ENCODE results near the gene UQCC5. TPM values are rescaled to one million over a fixed set of nuclear protein-coding genes. Genes with fewer than 3 reads are reported as not detected.

The UQCC5 gene
- total RNA-seq, 1 donor from 2014 or later, result not detected

DNA sequence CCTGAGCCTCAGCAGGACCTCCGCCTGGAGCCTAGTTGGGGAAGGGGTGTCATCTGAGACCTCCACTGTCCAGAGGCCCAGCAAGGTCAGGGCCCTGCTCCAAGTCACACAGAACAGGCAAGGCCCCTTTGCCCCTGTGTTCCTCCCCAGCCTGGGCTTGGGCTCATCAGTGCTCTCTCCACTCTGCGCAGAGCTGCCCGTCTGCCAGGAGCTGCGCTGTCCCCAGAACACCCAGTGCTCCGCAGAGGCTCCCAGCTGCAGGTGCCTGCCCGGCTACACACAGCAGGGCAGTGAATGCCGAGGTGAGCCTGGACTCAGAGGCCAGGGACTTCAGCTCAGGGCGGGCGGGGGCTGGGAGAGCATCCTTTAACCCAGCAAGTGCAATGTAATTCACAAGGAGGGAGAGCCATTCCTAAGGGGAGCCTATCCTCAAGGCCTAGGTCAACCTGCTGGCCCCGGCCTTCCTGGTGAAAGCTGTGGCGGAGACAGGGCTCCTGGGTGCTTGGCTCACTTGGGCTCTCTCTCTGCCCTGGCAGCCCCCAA lies 33.5 kb upstream of the UQCC5 start:
- DNase-seq (ENCODE audit: low spot score in 2 of 2), result no peak

DNA sequence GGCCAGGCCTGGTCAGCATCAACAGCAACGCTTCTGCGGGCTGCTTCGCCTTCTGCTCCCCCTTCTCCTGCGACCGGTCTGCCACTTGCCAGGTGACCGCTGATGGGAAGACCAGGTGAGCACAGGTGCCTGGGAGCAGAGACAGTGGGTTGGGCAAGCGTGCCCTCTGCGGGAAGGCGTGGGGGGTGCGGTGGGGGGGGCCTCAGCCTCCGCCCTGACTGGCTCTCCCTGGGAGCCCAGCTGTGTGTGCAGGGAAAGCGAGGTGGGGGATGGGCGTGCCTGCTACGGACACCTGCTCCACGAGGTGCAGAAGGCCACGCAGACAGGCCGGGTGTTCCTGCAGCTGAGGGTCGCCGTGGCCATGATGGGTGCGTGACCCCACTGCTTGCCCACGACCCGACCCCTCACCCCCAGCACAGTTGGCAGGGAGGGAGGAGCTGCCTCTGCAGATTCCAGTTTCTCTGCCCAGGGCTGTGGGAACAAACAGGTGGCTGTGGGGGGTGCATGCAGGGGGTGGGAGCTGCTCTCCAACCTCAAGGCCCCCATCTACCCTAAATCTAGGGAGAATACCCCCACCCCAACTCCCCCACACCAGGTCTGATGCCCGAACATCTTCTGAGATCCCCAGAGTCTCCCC lies 32.5 kb upstream of the UQCC5 start:
- H3K36me3 ChIP-seq, result no peaks in the 10 kb centered on the region
- no peak for DNase-seq (ENCODE audit: low spot score in 2 of 2)
- H3K27ac ChIP-seq, result no peak overlapping the region
- no peak overlapping the region for H3K4me3 ChIP-seq
- H3K27me3 ChIP-seq, result no peaks in the 10 kb centered on the region
- intact Hi-C loops (cut with DNase I), result no loop called here
- H3K4me1 ChIP-seq, result no peaks in the 10 kb centered on the region
- H3K9me3 ChIP-seq, result no peaks in the 10 kb centered on the region
- TF ChIP-seq, protein P1, sequence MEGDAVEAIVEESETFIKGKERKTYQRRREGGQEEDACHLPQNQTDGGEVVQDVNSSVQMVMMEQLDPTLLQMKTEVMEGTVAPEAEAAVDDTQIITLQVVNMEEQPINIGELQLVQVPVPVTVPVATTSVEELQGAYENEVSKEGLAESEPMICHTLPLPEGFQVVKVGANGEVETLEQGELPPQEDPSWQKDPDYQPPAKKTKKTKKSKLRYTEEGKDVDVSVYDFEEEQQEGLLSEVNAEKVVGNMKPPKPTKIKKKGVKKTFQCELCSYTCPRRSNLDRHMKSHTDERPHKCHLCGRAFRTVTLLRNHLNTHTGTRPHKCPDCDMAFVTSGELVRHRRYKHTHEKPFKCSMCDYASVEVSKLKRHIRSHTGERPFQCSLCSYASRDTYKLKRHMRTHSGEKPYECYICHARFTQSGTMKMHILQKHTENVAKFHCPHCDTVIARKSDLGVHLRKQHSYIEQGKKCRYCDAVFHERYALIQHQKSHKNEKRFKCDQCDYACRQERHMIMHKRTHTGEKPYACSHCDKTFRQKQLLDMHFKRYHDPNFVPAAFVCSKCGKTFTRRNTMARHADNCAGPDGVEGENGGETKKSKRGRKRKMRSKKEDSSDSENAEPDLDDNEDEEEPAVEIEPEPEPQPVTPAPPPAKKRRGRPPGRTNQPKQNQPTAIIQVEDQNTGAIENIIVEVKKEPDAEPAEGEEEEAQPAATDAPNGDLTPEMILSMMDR (IDR thresholded peaks at IDR 0.05), result no peak

More for the DNA sequence above, 33.5 kb upstream of the UQCC5 start:
- Histone ChIP-seq H3K27ac (no peak overlapping the region), H3K27me3 (no peaks in the 10 kb centered on the region), H3K36me3 (no peaks in the 10 kb centered on the region), H3K4me1 (no peaks in the 10 kb centered on the region), H3K4me3 (no peak overlapping the region), H3K9me3 (no peaks in the 10 kb centered on the region)
- intact Hi-C loops (cut with DNase I), result no loop called here
- TF ChIP-seq, protein P1 (IDR thresholded peaks at IDR 0.05), result no peak

DNA sequence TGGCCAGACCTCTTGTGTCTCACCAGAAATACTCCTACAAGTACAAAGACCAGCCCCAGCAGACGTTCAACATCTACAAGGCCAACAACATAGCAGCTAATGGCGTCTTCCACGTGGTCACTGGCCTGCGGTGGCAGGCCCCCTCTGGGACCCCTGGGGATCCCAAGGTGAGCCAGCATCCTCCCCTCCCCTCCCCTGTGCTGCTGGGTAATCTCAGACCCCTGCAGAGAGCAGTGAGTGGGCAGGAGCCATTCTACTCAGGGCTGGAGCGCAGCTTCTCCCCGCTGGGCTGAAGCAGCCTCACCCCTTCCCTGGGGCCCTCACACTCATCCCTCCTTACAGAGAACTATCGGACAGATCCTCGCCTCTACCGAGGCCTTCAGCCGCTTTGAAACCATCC lies 31.4 kb upstream of the UQCC5 start:
- TF ChIP-seq, protein P1 (IDR thresholded peaks at IDR 0.05), result no peak
- intact Hi-C loops (cut with DNase I), result no loop called here
- no peak overlapping the region for H3K4me3 ChIP-seq
- no peaks in the 10 kb centered on the region for H3K4me1 ChIP-seq
- H3K27me3 ChIP-seq, result no peaks in the 10 kb centered on the region
- no peaks in the 10 kb centered on the region for H3K36me3 ChIP-seq
- H3K27ac ChIP-seq, result no peak overlapping the region
- H3K9me3 ChIP-seq, result no peaks in the 10 kb centered on the region
- no peak for DNase-seq (ENCODE audit: low spot score in 2 of 2)

DNA sequence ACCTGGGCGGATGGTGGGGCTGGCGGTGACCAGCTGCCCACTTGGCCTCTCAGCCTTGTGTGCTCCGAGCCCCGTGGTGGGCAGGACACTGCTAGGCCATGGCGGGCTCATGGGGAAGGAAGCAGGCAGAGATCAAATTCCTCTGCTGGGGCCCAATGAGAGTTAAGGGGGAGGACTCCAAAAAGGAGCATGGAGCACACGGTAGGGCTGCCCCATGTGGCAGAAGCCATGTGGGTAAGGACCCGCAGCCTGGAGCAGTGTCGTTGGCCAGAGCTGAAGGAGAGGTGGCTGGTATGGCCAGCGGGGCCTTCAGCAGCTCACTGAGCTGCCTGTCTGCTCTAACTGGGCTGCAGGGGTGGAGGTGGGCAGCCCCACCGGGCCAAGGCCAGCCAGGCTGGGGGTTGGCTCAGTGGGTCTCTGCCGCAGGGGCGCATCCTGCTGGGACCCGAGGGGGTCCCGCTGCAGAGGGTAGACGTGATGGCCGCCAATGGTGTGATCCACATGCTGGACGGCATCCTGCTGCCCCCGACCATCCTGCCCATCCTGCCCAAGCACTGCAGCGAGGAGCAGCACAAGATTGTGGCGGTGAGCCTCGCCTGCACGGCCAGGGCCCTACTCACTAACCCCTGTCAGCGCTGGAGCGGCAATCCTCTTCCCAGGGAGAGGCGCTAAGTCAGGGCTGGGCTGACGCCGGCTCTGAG lies 30.0 kb upstream of the UQCC5 start:
- Histone ChIP-seq H3K4me1 (no peaks in the 10 kb centered on the region), H3K27me3 (no peaks in the 10 kb centered on the region), H3K9me3 (no peaks in the 10 kb centered on the region), H3K27ac (no peak overlapping the region), H3K36me3 (no peaks in the 10 kb centered on the region), H3K4me3 (no peak overlapping the region)
- DNase-seq (ENCODE audit: low spot score in 2 of 2), result no peak
- TF ChIP-seq, protein P1 (IDR thresholded peaks at IDR 0.05), result no peak
- intact Hi-C loops (cut with DNase I), result no loop called here

DNA sequence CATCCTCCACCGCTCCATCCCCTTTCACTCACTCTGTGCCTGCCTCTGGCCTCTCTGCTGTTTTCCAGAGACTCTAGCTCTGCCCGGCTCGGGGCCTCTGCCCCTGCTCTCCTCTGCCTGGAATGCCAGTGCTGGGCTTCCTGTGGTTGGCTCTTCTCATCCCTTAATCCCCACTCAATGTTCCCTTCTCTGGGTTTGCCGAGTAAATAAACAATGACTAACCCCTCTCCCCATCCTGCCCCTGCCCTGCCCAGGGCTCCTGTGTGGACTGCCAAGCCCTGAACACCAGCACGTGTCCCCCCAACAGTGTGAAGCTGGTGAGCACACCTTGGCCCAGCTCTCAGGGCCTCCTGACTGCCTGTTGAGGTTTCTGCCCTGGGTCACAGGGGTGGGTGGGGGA lies 29.0 kb upstream of the UQCC5 start:
- intact Hi-C loops (cut with DNase I), result no loop called here
- no peaks in the 10 kb centered on the region for H3K9me3 ChIP-seq

More for the DNA sequence above, 29.0 kb upstream of the UQCC5 start:
- no peak overlapping the region for H3K27ac ChIP-seq
- H3K27me3 ChIP-seq, result no peaks in the 10 kb centered on the region
- no peaks in the 10 kb centered on the region for H3K4me1 ChIP-seq
- TF ChIP-seq, protein P1 (IDR thresholded peaks at IDR 0.05), result no peak
- H3K36me3 ChIP-seq, result no peaks in the 10 kb centered on the region
- no peak overlapping the region for H3K4me3 ChIP-seq
- DNase-seq (ENCODE audit: low spot score in 2 of 2), result no peak
